GM18858 (cell line): Measurements from ENCODE around the gene ERN1.
"Not testable (repeated sequence)": the region's sequence is repeated elsewhere in the genome, so short reads cannot be mapped to it uniquely, and the experiment has no call there.

Experiments used
- ATAC-seq: cut with Tn5 transposase; IDR thresholded peaks from one replicate; pipeline ENCODE4 v1.9.1; 2021; ENCODE audit not compliant: unreplicated experiment

Gene ERN1

DNA sequence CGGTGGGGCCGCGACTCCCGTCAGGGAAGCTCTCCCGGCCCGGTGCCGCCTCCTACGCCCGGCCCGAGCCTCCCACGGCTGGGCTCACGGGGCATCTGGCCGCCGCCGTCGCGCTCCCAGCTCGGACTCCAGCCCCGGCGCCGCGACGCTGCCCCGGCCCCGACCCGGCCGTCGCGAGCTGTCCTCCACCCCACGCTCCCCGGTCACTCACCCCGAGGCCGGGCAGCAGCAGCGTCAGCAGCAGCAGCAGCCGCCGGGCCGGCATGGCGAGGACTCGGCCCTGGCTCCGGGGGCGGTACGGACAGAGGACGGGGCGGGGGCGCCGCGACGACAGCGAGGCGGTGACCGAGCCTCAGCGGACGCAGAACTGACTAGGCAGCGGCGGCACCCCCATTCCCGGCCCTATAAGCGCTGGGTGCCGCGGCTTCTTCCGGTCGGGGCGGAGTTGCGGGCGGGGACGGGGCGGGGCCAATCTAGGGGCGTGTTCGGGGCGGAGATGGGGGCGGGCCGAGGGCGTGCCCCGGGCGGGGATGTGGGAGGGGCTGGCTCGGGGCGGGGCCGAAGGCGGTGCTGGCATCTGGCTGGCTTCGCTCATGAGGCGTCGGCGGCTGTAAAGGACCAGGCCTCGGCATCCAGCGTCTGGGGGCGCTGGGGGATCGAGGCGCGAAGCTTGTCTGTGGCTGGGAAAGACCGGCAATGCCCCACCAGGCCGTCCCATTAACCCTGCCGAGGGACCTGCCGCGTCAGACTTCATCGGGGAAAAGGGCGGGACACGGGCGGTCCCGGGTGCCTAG is at the start of gene ERN1:
Gene ERN1 (minus strand): TSS at position 380 of the 794 bp plus-strand sequence. CDS start 115 bp downstream, at position 265.
- peak; percentile 53 for ATAC-seq

DNA sequence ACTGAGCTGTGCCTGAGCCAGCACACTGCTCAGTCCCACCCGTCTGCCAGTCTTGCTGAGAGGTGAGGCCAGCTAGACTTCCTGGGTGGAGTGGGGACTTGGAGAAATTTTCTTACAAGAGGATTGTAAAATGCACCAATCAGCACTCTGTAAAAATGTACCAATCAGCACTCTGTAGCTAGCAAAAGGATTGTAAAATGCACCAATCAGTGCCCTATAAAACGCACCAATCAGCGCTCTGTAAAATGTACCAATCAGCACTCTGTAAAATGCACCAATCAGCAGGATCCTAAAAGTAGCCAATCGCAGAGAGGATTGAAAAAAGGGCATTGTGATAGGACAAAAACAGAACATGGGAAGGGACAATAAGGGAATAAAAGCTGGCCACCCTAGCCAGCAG is 49.1 kb upstream of the ERN1 start:
- not testable (repeated sequence) for ATAC-seq

DNA sequence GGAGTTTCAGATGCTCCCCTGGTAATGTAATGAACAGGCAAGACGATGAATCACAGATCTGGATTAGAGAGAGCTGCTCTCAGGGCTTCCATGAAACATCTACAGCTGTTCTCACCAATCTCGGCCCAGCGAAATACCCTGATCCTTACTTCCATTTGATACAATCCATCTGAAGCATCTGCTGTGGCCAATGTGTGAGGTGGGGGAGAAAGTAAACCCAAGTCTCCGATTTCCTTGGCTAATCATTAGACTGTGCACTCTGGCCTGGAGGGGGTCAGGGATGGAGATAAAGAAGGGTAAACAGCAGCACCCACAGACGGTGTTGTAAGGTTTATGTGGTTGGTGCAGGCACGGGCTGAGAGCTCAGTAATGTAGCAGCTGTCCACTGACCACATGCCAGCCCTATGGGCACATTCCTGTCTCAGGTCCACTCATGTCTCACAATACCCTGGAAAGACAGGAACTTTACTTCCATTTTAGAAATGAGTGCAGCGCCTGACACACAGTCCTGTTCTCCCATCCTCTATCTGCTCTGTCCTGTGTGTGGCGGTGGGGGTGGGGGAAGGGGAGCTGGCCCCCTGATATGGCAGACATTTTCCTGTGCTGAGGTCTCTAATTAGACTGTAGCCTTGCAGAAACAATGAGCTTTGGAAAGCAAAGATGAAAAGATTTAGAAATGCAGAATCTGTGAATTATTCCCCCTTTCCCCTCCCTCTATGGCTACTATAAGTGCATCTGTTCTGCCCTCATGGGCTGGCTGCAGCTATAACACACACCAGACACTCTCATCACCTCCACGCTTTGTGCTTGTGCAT is 48.3 kb upstream of the ERN1 start:
- ATAC-seq, result no peak

DNA sequence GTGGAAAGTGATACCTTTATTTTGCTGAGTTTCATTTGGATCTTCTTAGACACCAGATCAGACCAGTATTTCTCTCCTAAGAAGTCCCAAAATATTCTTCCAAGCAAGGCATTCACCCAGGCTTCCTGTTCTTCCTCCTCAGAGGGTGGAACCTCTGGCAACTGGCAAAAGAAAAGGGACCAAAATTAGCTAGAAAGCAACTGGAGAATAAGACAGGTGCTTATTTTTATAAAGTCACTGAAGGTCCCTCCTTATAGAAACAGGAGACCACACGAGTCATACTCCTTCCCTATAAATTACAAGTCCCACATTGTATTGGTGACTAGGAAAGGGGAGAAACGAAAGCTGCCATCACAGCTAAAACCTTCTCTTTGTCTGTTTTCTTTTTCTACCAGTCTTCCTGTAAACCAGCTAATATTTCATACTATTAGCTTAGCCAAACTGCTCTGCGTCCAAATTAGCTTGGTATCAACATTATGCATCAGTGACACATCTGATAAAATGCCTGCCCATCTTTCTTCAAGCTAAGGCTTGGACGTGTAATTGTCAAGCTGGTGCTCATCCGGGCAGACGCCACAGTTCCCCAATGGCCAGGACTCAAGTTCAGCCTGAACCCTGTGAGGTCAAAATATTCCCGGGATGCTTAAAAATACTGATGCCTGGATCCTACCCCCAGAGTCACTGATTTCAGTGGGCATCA is 47.5 kb upstream of the ERN1 start:
- no peak for ATAC-seq

DNA sequence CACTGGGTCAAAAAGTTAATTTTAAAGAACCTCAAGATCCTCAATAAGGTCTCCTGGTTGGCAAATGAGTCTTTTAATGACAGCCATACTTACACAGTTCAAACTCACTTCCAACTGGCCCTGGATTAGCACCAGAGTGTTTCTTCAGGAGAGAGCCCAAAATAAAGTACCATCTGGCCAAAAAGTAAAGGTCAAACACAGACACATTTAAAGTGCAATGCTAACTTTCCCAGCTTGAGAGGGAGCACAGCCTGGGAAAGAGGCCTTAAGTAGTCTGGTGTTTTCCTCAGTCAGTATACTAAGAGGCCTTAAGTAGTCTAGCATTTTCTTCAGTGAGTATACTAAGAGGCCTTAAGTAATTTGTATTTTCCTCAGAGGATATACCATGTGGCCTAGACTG is 46.6 kb upstream of the ERN1 start:
- no peak for ATAC-seq

DNA sequence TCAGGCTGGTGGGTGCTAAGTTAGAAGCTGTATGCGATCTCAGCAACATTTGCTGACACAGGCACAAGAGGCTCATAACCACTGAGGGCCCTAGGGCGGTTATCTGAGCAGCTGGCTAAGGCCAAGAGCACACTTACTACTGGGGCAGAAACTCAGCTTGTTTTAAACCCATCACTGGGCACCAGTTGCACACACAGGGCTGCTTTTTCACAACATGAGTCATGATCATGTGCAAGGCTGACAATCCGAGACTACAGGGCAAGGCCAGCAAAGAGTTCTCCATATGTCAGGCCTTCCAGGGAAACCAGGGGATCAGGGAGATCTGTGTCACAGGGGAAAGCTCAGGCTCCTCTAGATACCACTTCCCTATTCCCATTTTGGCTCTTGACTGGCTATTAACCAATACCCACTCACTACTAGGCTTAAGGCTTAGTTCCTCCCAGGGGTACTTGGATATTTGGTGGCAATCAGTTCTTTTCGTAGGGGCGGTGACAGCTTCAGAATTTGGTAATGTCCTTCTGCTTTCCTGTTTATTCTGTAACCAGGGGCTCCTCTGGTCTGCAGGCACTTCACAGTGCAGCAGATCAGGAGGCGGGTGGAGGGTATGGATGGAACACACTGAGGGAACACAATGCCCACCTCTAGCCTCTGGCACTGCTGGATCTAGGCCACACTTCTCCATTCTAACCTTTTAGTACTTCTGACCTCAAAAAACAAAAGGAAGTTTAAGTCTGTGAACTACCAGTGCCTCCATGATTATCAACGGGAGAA is 44.9 kb upstream of the ERN1 start:
- no peak for ATAC-seq

DNA sequence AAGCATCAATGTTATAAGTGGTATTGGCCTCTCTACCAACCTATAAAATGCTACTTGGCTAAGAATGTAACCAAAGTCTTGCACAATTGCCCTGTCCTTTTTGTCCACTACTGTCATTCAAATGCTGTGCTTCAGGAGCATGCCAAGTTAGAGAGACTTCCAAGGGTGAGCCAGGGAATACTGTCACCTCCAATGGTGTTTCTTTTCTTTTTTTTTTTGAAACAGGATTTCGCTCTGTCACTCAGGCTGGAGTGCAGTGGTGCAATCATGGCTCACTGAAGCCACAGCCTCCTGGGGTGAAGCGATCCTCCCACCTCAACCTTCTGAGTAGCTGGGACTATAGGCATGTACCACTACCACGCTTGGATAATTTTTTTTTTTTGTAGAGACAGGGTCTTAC is 43.7 kb upstream of the ERN1 start:
- no peak for ATAC-seq

DNA sequence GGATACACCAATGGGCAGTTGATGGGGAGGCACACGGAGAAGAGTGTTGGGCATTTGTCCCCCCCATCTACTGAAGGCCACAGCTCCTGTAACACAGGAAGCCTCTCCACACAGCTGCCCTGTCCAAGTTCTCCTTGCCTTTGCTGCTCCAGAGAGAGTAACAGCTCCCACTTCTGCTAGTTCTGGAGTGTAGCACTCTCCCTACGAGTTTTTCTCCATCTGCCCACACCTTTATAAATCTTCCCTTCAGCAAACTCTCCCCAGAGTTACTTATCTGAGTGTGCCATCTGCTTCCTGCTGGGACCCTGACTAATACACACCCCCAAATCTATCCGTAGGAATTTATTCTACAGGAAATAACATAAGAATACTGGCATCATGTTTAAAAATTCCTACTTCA is 42.6 kb upstream of the ERN1 start:
- no peak for ATAC-seq

DNA sequence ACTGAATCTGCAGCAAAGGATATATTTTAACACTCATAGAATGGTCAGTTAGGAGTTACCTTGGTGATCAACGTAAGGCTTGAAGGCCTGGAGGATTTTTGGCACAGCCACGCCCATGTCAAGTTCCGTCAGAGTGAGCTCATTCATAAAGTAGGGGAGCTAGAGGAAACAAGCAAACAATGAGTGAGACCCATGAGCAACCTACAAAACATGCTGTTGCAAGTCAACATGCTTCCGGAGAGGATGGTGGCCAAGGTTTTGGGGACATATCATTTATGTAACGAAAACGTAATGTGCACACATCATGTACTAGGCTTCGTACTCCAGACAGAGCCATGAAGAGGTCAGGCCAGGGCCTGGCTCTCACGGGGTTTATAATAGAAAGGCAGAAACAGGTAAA is 41.1 kb upstream of the ERN1 start:
- ATAC-seq, result no peak

DNA sequence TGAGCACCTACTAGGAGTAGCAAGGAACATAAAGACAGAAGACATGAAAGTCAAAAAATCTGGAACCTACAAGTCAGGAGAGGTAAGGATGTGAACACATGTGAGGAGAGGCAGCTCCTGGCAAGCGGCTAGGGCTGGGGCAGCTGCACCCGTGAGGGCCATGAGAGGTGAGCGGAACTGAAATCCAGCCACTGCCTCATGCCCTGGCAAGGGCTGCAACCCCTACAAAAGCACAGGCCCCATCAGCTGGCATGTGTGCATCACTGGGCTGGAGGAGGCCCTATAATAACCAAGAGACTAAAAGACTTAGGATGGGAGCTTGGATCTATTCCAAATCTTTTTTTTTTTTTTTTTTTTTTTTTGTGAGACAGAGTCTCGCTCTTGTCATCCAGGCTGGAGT is 40.3 kb upstream of the ERN1 start:
- ATAC-seq, result no peak

DNA sequence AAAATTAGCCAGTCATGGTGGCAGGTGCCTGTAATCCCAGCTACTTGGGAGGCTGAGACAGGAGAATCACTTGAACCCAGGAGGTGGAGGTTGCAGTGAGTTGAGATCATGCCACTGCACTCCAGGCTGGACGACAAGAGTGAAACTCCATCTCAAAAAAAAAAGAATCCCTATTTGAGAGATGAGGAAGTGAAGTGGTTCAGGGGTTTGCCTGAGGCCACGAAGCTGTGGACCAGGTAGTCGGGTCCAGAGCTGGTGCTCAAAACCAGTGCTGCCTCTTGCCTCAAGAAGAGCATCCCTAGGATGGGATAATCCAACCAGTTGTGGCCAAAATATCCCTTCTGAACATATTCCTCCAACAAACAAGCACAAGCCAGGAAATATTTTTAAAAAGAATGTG is 37.7 kb upstream of the ERN1 start:
- ATAC-seq, result not testable (repeated sequence)

DNA sequence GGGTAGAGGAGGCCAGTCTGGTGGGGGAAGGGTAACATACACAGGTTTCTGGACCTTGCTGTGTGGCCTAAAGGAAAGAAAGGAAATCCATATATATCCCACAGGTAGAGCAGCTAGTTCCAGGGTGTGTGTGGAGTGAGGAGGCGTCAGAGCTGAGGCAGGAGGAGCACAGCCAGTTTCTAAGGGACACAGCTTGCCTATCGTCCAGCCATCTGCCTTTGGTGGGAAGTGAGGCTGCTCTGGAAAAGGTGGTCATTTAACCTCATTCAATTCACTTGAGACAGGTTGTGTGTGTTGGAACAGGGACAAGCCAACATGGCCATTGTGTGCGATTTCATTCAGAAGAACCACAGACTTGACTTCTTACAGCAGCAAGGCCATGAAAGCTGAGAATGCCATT is 36.9 kb upstream of the ERN1 start:
- no peak for ATAC-seq

DNA sequence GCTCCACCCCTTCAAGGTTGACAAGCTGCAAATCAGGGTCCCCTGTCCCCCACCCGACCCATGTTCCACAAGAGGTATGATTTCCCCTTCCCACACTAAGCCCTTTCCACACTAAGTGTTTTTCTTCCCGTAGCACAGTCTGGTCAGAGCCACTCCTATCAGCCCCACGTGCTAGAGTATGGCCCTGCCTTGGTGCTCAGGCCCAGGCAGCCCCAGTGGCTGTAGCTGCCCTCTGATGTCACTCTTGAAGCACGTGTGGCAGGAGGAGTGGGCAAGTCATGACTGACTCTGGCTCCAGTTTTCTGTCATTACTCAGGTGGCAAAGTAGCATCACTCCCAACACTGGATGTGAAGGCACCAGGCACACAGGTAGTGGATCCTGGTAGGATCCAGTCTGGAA is 35.4 kb upstream of the ERN1 start:
- no peak for ATAC-seq

DNA sequence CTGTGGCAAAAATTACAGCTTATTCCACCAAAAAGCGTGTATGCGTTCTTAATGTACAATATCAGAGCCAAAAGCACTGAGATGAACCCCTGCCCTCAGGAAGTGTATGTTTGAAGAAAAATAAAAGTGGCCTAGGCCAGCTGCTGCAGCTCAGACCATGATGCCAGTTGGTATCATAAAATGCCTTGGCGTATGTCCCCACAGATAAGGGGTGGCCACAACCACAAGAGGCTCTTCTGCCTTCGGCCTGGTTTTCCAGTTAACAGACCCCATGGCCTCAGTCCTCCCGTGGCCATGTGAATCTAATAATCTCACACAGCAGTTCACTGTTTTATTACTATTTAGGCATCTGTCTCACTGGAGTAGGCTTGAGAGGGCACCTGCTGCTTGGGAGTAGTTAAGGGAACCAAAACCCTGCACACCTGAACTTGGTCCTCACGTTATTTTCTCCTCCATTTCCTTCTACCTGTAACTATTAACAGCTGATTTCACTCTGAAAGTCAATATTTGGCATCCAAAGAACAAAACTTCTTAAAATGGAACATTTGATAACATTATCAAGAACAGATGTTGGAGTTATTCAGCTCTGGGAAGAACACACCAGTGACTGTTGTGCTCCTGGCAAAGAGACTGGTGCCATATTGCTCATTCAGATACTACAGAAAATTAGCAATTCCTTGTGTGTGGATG is 34.8 kb upstream of the ERN1 start:
- ATAC-seq, result no peak

DNA sequence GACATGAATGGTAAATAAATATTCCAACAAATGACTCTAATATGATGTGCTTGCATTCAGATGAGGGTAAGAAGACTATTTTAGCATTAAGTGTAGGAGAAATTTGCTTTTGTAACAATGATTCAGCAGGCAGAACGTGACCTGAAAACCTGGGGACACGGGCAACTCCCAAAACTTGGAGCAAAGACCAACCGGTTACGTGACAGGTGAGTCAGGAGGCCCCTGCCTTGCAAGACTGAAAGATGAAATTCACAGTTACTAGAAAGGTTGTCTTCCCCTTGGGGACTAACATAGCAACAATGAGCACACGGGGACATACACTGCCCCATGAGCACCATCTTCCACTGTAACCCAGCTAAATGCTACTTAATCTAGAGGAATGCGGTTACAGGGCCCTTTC is 33.5 kb upstream of the ERN1 start:
- ATAC-seq, result no peak

DNA sequence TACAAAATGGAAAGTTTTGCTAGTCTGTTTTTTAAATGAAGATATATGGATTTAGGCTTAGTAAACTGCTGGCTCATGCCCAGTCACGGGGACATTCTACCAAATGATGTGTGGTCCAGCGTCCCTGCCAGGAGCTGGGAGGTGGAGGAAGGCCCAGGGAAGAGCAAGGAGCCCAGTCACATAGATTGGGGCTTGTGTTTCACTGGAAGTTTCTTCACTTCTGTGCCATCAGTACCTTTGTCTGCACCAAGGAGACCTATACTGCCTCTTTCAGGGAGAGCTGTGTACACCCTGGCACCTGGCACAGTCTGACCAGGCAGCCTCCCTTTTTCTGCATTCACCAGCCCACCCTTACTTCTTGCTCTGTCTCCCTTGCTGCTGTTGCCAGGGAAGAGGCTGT is 32.6 kb upstream of the ERN1 start:
- no peak for ATAC-seq

DNA sequence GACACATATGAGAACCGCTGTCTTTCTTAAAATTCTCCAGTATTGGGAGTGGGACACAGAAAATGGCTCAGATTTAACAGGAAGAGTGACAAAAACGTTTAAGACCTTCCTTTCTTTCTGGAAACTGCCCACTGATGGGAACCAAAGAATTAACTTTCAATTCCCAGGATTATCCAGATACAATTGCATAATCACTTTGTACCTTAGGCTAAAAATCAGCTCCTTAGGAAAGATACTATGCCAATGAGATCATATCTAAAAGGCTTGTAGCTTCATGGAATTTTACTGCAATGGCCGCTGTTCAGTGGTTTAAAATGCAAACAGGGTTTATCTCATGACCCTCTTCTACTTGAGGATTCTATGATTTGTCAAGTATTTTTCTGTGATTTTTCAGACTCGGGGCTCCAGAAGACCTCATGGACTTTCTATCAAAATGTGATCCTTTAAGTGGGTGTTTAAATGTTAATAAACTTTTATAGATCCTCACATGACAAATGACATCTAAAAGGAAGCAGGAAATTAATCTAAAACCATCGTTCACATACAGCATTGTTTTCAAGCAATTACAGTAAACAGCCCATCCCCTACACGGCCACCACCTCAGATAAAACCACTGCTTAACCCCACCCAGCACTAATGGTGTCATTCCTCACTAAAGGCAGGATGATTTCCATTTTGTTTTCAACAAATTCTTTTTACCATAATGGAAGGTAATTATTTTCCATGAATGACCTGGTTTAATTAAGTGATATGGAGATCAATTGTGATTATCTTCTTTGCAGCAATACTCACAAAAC is 31.6 kb upstream of the ERN1 start:
- no peak for ATAC-seq

DNA sequence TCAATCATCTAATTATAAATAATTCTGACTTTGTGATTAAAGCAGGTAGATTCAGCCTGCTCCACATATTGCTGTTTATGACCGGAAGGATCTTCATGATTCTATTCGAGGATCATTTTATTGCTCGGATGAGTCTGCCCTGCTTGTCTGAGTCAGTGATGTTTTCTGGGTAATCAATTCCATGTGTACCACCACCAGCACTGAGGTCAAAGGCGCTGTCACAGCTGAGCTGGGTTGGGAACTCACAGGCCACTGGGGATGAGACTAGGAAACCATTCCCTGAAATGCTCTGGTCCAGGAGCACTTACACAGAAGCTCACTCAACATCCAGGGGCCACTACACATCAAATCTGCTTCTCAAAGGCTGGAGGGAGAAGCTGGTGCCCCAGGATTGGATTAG is 30.4 kb upstream of the ERN1 start:
- ATAC-seq, result no peak

DNA sequence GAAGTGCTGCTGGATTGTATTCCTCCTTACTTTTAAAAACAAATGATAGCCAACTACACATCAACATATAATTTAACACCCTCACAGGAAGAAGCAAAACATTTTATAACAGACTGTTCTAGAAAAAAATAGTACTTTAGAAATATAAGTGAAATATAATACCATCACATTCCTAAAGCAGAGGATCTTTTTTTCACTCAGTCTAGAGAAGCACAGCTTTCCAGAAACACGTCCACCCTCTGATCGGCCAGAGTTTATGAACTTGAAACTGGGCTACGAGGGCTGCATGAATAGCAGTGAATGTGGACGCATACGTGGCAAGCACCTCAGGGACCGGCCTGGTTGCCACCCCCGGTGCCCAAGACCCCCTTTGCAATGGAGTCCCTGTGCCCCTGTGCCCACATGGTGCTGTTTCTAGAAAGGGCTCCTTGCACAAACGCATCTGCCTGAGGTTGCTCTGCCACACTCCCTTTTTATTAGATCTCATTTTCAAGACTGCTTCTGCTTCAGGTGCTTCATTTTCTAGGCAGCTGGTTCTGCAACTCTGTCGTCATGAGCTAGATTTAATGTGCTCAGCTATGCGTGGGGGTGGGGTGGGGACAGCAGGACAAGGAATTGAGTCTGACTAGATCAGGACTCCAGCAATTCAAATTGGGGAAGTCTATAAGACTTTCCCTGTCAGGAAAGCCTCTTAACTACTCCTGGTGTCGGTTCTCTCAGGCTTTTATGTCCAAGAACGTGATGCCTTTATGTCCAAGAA is 29.1 kb upstream of the ERN1 start:
- no peak for ATAC-seq
